H1 (cell line): Measurements from ENCODE around the gene TM9SF1.
"Not testable (repeated sequence)": the region's sequence is repeated elsewhere in the genome, so short reads cannot be mapped to it uniquely, and the experiment has no call there.

Source experiments
- CHD7 ChIP-seq: fragments of 300-600 bp; sonication (generic); IDR thresholded peaks from 2 replicates; pipeline ENCODE4 v1.7.1; 2012; ENCODE audit warnings: low read length, moderate library complexity, mild to moderate bottlenecking, inconsistent platforms; ENCODE audit not compliant: insufficient replicate concordance
- CTCF ChIP-seq, 3 experiments: IDR thresholded peaks; 1 replicate in 2 of 3; 2 replicates in 1 of 3; pipeline versions ENCODE4 v1.5.1 to v1.6.1; 2011; ENCODE audit warnings: low read length in 3 of 3, mild to moderate bottlenecking in 3 of 3, inconsistent platforms in 2 of 3, low read depth in 1 of 3, moderate library complexity in 1 of 3; ENCODE audit not compliant: insufficient read depth in 1 of 3; ENCODE audit errors: control extremely low read depth in 1 of 3
- EP300 ChIP-seq, 2 experiments: IDR thresholded peaks; 1 replicate in 1 of 2; 2 replicates in 1 of 2; pipeline ENCODE4 v1.6.1; 2011 to 2012; ENCODE audit warnings: low read depth in 2 of 2, low read length in 2 of 2, mild to moderate bottlenecking in 2 of 2, borderline replicate concordance in 1 of 2, inconsistent platforms in 1 of 2, moderate library complexity in 1 of 2
- JUND ChIP-seq: IDR thresholded peaks from 2 replicates; pipeline ENCODE4 v1.6.1; 2011; ENCODE audit warnings: mild to moderate bottlenecking, improper control_type of control experiment, low read length
- MAFK ChIP-seq: IDR thresholded peaks from 2 replicates; pipeline ENCODE4 v1.6.1; 2012; ENCODE audit warnings: low read depth, mild to moderate bottlenecking, improper control_type of control experiment, low read length
- MAX ChIP-seq: IDR thresholded peaks from 2 replicates; pipeline ENCODE4 v1.6.1; 2012; ENCODE audit warnings: inconsistent platforms

- TF ChIP-seq CHD7; MAFK; MAX; CTCF (IDR thresholded peaks at IDR 0.05; ENCODE audit: control extremely low read depth in 1 of 3, insufficient read depth in 1 of 3, low read depth in 1 of 3, low read length in 3 of 3); EP300 (IDR thresholded peaks at IDR 0.05; ENCODE audit: borderline replicate concordance in 1 of 2, low read depth in 2 of 2, low read length in 2 of 2); JUND: not testable (repeated sequence)
These were observed 8.1 kb upstream of the TM9SF1 start for GRCh38 chr14:24203249-24203886.
